Right lung (tissue), 5 donors: ENCODE measurements around the gene TRIM72. TPM values are rescaled to one million over a fixed set of nuclear protein-coding genes. Genes with fewer than 3 reads are reported as not detected.
"Not testable (repeated sequence)": the region's sequence is repeated elsewhere in the genome, so short reads cannot be mapped to it uniquely, and the experiment has no call there.

ENCODE experiments used
- DNase-seq, 2 donors: peaks; one replicate each; pipeline ENCODE4 v3.0.0-alpha.2; 2013
- polyA plus RNA-seq, 5 donors: library from polyadenylated mRNA; unstranded; fragments of 120-200 nt; gene quantifications; one replicate each; pipeline versions ENCODE4 v1.2.1 to v1.2.3, GENCODE V29; 2013; ENCODE audit warnings: inconsistent platforms in 1 of 5, low replicate concordance in 1 of 5; ENCODE audit not compliant: insufficient read length in 5 of 5, insufficient read depth in 1 of 5

Gene TRIM72
- polyA plus RNA-seq, 5 donors: 0.13 to 2.5 (median 0.15) TPM

DNA sequence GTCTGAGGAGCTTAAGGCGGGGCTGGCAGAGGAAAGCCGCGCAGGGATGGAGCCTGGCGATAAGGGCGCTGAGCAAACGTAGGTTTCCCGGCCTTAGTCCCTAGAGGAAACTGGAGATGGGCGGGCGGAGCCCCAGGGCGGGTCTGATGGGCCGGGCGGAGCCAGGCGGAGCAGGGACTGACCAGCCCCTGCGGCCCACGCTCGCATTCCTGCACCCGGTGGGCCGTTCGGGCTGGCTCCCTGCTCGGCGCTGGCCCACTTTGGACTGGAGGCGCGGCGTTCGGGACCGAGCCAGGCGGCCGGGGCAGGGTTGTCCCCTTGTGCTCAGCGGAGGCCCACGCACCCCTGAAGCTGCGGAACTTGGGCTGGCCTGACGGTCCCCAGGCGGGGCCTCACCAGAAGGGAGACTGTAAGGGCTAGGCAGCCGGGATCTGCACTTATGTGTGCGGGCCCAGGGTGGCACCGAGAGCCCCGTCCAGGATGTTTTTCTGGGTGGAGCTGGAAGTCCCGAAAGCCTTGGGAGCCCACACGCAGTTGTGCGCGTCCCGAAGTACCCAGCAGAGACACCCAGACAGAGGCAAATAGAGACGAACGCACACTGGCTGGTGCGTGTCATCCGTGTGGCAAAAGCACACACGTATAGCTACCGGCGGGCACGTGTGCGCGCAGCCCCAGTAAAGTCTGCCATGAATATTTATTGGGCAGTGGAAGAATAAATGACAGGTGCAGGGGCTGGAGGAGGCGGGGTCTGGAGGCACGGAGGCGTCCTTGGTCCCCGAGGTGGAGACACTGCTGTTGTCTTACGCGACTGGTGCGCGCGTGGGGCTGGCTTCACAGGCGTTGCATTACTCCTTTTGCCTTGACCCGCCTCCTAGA, 1.6 kb downstream of the TRIM72 start:
- no peak for DNase-seq

DNA sequence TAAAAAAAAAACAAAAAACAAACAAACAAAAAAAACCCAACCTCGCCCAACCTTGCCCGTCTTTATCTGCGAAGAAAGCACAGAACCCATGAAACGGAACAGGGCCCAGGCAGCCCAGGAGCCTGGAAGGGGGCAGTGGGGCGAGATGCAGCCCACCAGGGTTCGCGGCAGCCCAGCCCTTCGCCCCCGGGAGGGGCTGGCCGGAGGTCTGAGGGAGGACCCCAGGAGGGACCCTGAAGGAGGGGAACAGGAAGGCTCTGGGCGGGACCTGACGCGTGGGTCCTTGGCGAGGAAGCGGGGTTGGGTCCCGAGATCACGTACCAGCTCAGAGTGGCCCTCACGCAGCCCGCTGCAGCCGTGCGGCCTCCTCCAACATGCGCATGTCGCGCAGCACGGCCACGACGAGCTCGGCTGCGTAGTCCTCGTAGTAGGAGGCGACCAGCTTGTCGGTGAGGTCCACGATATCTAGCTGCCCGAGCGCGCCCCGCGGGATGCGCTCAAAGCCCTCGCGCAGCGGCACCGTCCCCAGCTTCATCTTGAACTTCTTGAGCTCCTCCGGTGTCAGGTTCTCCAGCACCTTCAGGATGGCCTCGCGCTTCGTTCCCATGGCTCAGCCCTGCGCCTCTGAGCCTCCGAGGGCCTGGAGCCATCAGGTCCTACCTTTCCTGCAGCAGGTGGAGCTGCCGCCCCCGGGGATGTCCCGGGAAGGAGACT, 2.7 kb downstream of the TRIM72 start, which contains the start of gene PYDC1:
PYDC1 (minus strand) TSS at position 714 of the 714 bp plus-strand sequence; CDS start at position 607, 107 bp downstream.
- no peak for DNase-seq

DNA sequence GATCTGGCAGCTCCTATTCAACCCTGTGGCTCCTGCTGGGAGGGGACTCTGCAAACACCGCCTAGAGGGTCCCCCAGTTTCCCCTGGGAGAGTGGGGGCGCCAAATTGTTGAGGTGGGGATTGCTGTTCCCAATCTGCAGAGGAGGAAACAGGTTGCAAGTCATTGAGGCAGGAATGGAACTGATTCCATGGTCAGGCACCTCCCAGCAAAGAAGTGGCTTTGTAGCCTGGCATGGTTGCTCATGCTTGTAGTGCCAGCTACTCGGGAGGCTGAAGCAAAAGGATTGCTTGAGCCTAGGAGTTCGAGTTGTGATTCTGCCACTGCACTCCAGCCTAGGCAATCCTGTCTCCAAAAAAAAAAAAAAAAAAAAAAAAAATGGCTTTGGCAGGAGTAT, 3.2 kb downstream of the TRIM72 start:
- no peak for DNase-seq

DNA sequence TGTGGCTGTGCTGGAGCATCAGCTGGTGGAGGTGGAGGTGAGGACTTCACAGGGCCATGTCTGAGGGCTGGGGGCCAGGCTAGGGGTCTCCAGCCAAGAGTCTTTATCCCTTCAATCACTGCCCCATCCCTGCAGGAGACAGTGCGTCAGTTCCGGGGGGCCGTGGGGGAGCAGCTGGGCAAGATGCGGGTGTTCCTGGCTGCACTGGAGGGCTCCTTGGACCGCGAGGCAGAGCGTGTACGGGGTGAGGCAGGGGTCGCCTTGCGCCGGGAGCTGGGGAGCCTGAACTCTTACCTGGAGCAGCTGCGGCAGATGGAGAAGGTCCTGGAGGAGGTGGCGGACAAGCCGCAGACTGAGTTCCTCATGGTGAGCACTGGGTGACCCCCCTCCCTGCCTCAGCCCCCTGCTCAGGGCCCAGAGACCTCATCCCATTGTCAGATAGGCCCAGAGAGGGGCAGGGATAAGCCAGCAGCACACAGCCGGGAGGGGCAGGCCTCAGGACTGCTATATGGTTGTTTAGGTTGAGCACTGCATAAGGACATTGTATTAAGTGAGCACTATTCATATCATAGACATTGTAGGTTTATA, 5.3 kb downstream of the TRIM72 start:
- DNase-seq: no peak

DNA sequence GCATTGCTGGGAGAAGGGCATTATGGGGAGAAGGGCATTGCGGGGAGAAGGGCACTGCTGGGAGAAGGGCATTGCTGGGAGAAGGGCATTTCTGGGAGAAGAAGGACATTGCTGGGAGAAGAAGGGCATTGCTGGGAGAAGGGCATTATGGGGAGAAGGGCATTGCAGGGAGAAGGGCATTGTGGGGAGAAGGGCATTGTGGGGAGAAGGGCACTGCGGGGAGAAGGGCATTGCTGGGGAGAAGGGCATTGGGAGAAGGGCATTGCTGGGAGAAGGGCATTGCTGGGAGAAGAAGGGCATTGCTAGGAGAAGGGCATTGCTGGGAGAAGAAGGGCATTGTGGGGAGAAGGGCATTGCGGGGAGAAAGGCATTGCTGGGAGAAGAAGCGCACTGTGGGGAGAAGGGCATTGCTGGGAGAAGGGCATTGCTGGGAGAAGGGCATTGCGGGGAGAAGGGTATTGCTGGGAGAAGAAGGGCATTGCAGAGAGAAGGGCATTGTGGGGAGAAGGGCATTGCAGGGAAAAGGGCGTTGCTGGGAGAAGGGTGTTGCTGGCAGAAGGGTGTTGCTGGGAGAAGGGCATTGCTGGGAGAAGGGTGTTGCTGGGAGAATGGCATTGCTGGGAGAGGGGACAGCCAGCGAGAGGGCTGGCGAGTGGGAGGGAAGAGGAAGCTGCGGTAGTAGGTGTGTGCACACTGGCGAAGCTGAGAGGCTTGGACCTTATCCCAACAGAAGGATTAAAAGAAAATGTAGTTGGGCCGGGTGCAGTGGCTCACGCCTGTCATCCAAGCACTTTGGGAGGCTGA, 7.6 kb downstream of the TRIM72 start:
- DNase-seq: no peak

DNA sequence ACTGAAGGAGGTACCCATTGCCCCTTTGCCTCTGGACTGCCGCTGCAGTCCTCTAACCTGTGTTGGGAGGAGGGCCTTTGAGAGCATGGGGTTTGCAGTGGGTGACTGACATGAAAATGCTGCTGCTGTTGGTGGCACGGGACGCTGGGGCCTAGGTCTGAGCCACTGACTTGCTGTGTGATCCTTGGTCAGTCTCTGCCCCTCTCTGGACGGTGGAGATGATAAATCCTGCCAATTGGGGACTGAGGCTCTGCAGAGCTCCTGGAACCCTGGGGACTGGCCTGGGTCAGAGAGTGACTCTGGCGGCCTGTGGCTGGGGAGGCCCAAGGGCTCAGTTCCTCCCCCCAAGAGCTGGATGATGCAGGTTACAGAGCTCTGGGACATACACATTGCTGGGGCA, 9.1 kb downstream of the TRIM72 start:
- no peak for DNase-seq

DNA sequence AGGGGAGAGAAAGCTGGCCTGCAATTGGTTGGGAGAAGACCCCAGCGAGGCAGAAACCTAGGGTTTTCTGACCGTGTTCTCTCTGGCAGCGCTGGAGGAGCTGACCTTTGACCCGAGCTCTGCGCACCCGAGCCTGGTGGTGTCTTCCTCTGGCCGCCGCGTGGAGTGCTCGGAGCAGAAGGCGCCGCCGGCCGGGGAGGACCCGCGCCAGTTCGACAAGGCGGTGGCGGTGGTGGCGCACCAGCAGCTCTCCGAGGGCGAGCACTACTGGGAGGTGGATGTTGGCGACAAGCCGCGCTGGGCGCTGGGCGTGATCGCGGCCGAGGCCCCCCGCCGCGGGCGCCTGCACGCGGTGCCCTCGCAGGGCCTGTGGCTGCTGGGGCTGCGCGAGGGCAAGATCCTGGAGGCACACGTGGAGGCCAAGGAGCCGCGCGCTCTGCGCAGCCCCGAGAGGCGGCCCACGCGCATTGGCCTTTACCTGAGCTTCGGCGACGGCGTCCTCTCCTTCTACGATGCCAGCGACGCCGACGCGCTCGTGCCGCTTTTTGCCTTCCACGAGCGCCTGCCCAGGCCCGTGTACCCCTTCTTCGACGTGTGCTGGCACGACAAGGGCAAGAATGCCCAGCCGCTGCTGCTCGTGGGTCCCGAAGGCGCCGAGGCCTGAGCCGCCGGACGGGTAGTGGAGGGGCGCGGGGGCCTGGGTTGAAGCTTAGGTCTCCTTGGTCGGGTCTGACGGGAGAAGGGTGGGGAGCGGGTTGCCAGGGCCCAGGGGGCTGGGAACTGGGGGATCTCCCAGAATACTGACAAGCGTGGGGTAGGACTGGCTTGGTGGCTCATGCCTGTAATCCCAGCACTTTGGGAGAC, 10.4 kb downstream of the TRIM72 start:
- DNase-seq: no peak

DNA sequence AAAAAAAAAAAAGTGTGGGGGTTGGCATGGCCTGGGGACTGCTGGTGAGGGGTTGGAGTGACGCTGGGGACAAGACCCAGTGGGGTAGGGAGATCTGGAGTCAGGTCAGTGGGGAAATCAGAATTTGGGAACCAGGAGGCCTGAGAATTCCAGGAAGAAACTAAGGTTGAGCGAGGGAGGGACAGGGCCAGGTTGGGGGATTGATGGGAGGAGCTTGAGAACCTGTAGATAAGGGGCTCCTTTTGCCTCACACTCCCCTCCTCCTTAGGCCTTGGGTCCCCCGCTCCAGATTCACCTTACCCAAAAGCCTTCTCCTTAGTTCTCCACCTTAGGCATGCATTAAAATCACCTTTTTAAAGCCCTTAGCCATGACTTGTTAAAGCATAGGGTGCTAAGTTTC, 11.3 kb downstream of the TRIM72 start:
- DNase-seq: no peak

DNA sequence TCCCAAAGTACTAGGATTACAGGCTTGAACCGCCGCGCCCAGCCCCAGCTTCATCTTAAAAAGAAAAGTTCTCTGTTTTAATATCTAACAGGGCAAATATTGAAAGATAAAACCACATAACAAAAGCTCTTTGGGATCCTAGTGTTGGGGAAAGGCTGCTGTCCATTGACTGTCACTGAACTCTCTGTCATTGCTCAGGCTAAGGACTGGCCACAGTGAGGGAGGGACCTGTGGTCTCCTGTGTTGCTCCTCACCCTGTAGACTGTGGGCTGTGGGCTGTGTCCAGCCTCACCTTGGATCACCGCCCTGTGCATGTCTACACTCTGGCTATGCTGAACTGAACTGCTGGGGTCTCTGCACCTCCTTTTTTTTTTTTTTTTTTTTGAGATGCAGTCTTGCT, 14.3 kb downstream of the TRIM72 start:
- DNase-seq: no peak

DNA sequence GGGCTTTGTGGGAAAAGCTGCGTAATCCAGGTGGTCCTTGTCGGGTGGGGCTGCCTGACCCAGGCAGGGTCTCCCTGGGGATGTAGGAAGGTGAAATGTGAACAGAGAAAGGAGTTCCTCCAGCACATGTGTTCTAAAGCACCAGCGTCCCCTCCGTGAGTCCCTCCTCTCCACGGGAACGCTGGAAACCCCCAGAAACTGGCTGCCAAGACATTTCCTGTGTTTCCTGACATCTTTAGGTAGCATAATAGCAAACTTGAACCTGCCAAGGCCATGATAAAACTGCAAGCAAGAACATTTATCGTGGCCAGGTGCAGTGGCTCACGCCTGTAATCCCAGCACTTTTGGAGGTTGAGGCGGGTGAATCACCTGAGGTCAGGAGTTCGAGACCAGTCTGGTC, 15.6 kb downstream of the TRIM72 start:
- DNase-seq: no peak

DNA sequence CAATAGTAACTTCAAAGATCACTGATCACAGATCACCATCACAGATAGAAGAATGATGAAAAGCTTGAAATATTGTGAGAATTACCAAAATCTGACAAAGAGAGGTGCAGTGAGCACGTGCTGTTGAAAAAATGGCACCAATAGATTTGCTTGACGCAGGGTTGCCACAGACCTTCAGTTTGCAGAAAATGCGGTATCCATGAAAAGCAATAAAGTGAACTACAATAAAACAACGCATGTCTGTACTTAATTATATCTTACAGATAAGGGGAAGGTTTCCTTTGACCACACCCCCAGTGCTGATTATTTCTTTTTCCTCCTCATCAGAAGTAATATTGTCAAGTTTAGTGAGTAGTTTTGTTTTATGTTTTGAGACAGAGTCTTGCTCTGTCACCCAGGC, 24.1 kb downstream of the TRIM72 start:
- no peak for DNase-seq

DNA sequence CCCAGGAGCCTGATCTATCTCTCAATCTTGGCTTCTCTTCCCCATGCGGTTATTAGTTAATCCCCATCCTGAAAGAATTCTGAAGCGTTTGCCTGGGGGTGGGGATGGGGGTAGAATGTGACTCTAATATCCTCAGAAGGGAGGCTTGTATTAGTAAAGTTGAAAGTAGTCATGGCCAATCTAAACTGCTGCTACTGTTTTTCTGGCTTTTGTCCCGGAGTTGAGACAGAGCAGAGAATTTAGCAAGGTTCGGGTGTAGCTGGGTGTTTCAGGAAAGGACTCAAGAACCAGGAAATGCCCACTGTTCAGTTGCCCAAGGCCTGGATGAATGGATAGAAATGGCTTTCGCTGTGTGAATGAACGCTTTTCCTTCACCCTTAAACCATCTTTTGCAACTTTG, 28.3 kb downstream of the TRIM72 start:
- no peak for DNase-seq

DNA sequence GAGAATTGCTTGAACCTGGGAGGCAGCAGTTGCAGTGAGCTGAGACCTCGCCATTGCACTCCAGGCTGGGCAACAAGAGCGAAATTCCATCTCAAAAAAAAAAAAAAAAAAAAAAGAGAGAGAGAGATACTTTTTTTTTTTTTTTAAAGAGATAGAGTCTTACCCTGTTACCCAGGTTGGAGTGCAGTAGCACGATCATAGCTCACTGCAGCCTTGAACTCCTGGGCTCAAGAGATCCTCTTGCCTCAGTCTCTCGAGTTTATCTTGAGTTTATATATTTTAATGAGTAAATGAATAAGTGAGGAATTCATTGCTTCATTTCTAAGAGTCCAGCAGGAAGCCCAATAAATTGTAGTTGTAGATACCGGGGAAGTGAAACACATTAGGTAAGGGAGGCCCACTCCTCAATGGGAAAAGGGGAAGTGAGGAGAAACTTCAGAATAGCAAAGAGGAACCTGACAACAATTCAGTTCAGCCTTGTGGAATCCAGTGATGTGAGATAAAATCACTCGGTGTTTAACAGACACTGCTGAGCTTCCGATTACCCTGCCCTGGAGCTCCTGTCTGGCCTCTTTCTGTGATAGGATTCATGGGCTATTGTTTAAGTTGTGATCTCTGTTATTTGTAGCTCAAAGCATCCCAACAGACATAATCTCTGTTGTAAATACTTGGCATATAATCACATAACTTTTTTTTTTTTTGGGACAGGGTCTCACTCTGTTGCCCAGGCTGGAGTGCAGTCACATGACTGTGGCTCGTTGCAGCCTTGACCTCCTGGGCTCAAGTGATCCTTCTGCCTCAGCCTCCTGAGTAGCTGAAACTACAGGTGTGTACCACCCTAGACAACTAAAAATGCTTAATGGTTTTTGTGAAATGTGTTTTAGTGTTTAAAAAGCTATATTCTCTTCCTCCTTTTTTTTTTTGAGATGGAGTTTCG, 30.1 kb downstream of the TRIM72 start:
- DNase-seq: no peak

DNA sequence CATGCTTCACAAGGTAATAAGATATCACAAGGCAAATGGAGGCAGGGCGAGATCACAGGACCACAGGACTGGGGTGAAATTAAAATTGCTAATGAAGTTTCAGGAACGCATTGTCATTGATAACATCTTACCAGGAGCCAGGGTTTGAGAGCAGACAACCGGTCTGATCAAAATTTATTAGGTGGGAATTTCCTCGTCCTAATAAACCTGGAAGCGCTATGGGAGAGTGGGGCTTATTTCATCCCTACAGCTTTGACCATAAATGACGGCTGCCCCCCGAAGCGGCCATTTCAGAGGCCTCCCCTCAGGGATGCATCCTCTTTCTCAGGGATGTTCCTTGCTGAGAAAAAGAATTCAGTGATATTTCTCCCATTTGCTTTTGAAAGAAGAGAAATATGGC, 31.7 kb downstream of the TRIM72 start:
- not testable (repeated sequence) for DNase-seq

DNA sequence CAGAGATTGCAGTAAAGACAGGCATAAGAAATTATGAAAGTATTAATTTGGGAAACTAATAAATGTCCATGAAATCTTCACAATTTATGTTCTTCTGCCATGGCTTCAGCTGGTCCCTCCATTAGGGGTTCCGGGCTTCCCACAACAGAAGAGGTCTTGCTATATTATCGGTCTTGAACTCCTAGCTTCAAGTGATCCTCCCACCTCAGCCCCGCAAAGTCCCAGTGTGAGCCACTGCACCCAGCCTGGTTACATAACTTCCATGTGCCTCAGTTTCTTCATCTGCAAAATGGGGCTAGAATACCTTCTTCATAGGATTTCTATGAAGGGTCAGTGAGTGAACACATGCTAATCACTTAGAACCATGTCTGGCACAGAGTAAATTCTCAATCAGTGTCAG, 32.4 kb downstream of the TRIM72 start:
- no peak for DNase-seq

DNA sequence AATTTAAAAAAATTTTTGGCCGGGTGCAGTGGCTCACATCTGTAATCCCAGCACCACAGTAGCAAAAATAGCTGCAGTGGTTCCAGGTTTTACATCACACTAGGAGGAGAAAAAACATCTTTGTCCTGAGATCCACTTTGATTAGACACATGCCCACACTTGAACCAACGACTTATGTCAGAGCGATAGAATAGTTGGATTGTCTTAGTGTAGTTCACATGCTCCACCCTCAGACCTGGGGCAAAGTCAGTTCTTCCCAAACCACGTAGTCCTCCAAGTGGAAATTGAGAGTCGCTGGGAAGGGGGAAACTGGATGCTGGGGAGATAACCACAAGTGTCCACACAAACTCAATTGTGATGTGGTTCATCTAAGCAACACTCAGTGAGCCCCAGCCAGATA, 34.4 kb downstream of the TRIM72 start:
- no peak for DNase-seq

DNA sequence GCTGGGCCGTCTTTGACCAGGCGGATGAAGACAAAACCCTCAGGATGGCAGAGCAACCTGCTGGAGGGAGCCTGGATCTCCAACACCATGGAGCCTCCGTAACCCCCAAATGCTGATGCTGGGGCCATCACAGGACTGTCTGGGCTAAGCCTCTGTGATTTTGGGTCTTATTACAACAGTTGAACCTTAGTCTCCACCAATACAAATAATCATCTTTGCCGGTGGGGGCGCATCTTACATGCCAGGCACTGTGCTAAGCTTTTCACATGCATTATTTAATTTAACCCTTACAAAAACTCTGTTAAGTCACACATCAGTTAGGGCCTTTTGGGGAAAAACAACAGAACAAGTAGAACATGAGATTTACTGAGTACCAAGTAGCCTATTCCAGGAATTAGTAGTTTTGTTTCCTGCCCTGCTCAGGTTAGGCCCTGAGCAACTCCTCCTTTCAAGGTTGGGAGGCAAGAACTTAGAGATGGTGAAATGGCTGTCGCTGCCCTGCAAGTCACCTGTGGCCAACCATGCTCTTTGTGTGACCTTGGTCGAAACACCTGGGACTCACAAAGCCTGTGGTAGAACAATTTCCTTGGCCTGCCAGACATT, 37.0 kb downstream of the TRIM72 start:
- DNase-seq: no peak

DNA sequence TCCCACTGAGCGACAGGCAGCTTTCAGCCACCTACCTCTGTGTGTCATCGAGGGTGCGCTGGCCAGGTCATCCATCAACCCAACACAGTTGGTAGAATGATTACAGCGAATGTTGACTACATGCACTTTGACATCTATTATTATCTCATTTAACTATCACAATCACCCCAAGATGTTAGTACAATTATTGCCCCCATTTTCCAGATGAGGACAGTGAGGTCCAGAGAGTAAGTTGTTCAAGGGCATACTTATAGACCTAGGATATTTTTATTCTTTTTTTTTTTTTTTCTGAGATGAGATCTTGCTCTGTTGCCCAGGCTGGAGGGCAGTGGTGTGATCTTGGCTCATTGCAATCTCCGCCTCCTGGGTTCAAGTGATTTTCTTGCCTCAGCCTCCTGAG, 37.5 kb downstream of the TRIM72 start:
- DNase-seq: no peak

DNA sequence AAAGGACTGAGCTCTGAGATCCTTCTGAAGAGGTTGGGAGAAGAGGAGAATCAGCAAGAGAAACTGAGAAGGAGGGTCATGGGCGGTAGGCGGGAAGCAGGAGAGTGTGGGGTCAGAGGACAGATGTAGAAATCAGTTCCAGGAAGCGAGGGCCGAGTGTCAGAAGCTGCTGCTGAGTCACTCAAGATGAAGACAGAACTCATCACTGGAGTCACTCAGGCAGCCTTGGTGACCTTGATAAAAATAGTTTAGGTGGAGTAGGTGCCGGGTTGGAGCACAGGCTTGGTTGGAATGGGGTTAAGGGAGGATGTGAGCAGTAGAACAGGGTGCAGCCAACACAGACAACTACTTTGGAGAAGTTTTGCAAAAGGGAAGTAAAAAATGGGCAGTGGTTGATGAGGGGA, 39.7 kb downstream of the TRIM72 start:
- no peak for DNase-seq
